IMR-90 (cell line): ENCODE measurements around the gene EXOC2. TPM values are rescaled to one million over a fixed set of nuclear protein-coding genes. Genes with fewer than 3 reads are reported as not detected.

Experiments
- ATAC-seq: fragments of 200-7000 bp; cut with Tn5 transposase; 2 replicates; pipeline ENCODE4 v1.9.1; 2020; ENCODE audit warnings: low read depth, mild to moderate bottlenecking, moderate library complexity
- BruUV-seq: library from RNA; stranded (reverse); fragments of 400-500 nt; replicated peaks from 2 replicates; lab custom pipeline; 2021; lab: Mats Ljungman, UMichigan
- CTCF ChIA-PET: fragments of 300-600 bp; formaldehyde crosslinking; extraction: SDS; loops from one replicate; lab custom pipeline; 2021; ENCODE audit warnings: antibody characterized with exemption; lab: Yijun Ruan, JAX
- POLR2A ChIA-PET: fragments of 300-600 bp; sonication (Branson Sonifier 250); formaldehyde crosslinking; loops from one replicate; lab custom pipeline; 2022; ENCODE audit warnings: antibody characterized with exemption; ENCODE audit not compliant: unreplicated experiment; lab: Charles Lee
- DNase-seq: peaks from one replicate; pipeline ENCODE4 v3.0.0; 2013
- H2AFZ ChIP-seq: replicated peaks from 2 replicates; pipeline ENCODE3; 2013; ENCODE audit warnings: low read length, mild to moderate bottlenecking; ENCODE audit not compliant: poor library complexity
- H2AK5ac ChIP-seq: 2 replicates; pipeline ENCODE4 v1.6.1; 2013; ENCODE audit warnings: low read depth, low read length, inconsistent platforms
- H2AK9ac ChIP-seq: replicated peaks from 2 replicates; pipeline ENCODE3; 2013; ENCODE audit warnings: mild to moderate bottlenecking, low read depth, low read length, moderate library complexity; ENCODE audit not compliant: poor library complexity
- H2BK120ac ChIP-seq: 2 replicates; pipeline ENCODE4 v1.6.1; 2013; ENCODE audit warnings: low read depth, low read length, inconsistent platforms
- H2BK15ac ChIP-seq: 3 replicates; pipeline ENCODE4 v1.6.1; 2013; ENCODE audit warnings: low read depth, low read length, inconsistent platforms
- H2BK20ac ChIP-seq: 2 replicates; pipeline ENCODE4 v1.6.1; 2013; ENCODE audit warnings: low read depth, mild to moderate bottlenecking, inconsistent platforms, low read length, moderate library complexity
- H2BK5ac ChIP-seq: 2 replicates; pipeline ENCODE4 v1.6.1; 2013; ENCODE audit warnings: mild to moderate bottlenecking, low read depth, low read length, inconsistent platforms; ENCODE audit not compliant: poor library complexity, severe bottlenecking
- H3K14ac ChIP-seq: replicated peaks from 2 replicates; pipeline ENCODE4 v1.6.1; 2013; ENCODE audit warnings: low read depth, low read length, inconsistent platforms
- H3K18ac ChIP-seq: 2 replicates; pipeline ENCODE4 v1.6.1; 2013; ENCODE audit warnings: low read depth, low read length, control low read depth
- H3K23ac ChIP-seq: 2 replicates; pipeline ENCODE4 v1.6.1; 2013; ENCODE audit warnings: low read depth, low read length, inconsistent platforms
- H3K27ac ChIP-seq: 2 replicates; pipeline ENCODE4 v1.5.1; 2013; ENCODE audit warnings: mild to moderate bottlenecking, control low read depth, low read length; ENCODE audit not compliant: insufficient read depth
- H3K27me3 ChIP-seq: 2 replicates; pipeline ENCODE4 v1.6.1; 2013; ENCODE audit warnings: low read length; ENCODE audit not compliant: control insufficient read depth, insufficient read depth
- H3K36me3 ChIP-seq: 2 replicates; pipeline ENCODE4 v1.6.1; 2013; ENCODE audit warnings: low read length, mixed read lengths; ENCODE audit not compliant: control insufficient read depth, insufficient read depth
- H3K4ac ChIP-seq: 2 replicates; pipeline ENCODE4 v1.6.1; 2013; ENCODE audit warnings: low read depth, low read length, inconsistent platforms
- H3K4me1 ChIP-seq: 2 replicates; pipeline ENCODE4 v1.6.1; 2013; ENCODE audit warnings: low read length, mixed read lengths; ENCODE audit not compliant: control insufficient read depth, insufficient read depth
- H3K4me2 ChIP-seq: 2 replicates; pipeline ENCODE4 v1.6.1; 2013; ENCODE audit warnings: low read depth, mild to moderate bottlenecking, control low read depth, low read length, moderate library complexity
- H3K4me3 ChIP-seq: 2 replicates; pipeline ENCODE4 v1.5.1; 2013; ENCODE audit warnings: low read depth, mild to moderate bottlenecking, control low read depth, low read length, moderate library complexity; ENCODE audit not compliant: insufficient read depth
- H3K56ac ChIP-seq: 2 replicates; pipeline ENCODE4 v1.6.1; 2013; ENCODE audit warnings: low read length, inconsistent platforms; ENCODE audit not compliant: insufficient read depth; ENCODE audit errors: extremely low read depth
- H3K79me1 ChIP-seq, 2 experiments: 2 replicates each; pipeline ENCODE4 v1.6.1; 2013; ENCODE audit warnings: low read length in 2 of 2, inconsistent platforms in 1 of 2, low read depth in 1 of 2
- H3K9ac ChIP-seq: 2 replicates; pipeline ENCODE4 v1.6.1; 2013; ENCODE audit warnings: low read depth, low read length, control low read depth
- H3K9me1 ChIP-seq: 2 replicates; pipeline ENCODE4 v1.6.1; 2013; ENCODE audit warnings: low read length, inconsistent platforms; ENCODE audit not compliant: insufficient read depth
- H3K9me3 ChIP-seq: 2 replicates; pipeline ENCODE4 v1.6.1; 2013; ENCODE audit warnings: low read length; ENCODE audit not compliant: control insufficient read depth, insufficient read depth
- H4K20me1 ChIP-seq: 2 replicates; pipeline ENCODE4 v1.6.1; 2013; ENCODE audit warnings: low read length, inconsistent platforms; ENCODE audit not compliant: insufficient read depth
- H4K5ac ChIP-seq: 2 replicates; pipeline ENCODE4 v1.6.1; 2013; ENCODE audit warnings: mild to moderate bottlenecking, low read depth, low read length, control low read depth
- H4K8ac ChIP-seq, 2 experiments: 2 replicates each; pipeline ENCODE4 v1.6.1; 2013; ENCODE audit warnings: low read depth in 2 of 2, low read length in 2 of 2, control low read depth in 1 of 2, inconsistent platforms in 1 of 2
- H4K91ac ChIP-seq: 2 replicates; pipeline ENCODE4 v1.6.1; 2013; ENCODE audit warnings: low read depth, low read length, inconsistent platforms; ENCODE audit not compliant: insufficient read depth
- BHLHE40 ChIP-seq: fragments of 150-350 bp; IDR thresholded peaks from 2 replicates; pipeline ENCODE4 v1.6.1; 2016; ENCODE audit warnings: mild to moderate bottlenecking, low read depth, low read length
- CEBPB ChIP-seq: IDR thresholded peaks from 2 replicates; pipeline ENCODE4 v1.6.1; 2012; ENCODE audit warnings: low read depth, low read length, improper control_type of control experiment
- CHD1 ChIP-seq: IDR thresholded peaks from 2 replicates; pipeline ENCODE4 v1.6.1; 2012; ENCODE audit warnings: low read depth, low read length, improper control_type of control experiment
- MAFK ChIP-seq: IDR thresholded peaks from 2 replicates; pipeline ENCODE4 v1.6.1; 2012; ENCODE audit warnings: low read depth, low read length, improper control_type of control experiment
- MXI1 ChIP-seq: IDR thresholded peaks from 2 replicates; pipeline ENCODE4 v1.6.1; 2012; ENCODE audit warnings: low read depth, mild to moderate bottlenecking, low read length, moderate library complexity, borderline replicate concordance
- NFE2L2 ChIP-seq: fragments of 150-350 bp; IDR thresholded peaks from 2 replicates; pipeline ENCODE4 v1.6.1; 2016; ENCODE audit warnings: low read depth, mild to moderate bottlenecking, low read length
- POLR2A ChIP-seq: IDR thresholded peaks from 2 replicates; pipeline ENCODE4 v1.6.1; 2012; ENCODE audit warnings: mild to moderate bottlenecking, low read depth, low read length
- RAD21 ChIP-seq: IDR thresholded peaks from 2 replicates; pipeline ENCODE4 v1.6.1; 2012; ENCODE audit warnings: low read length, improper control_type of control experiment
- RCOR1 ChIP-seq: IDR thresholded peaks from 2 replicates; pipeline ENCODE4 v1.6.1; 2012; ENCODE audit warnings: mild to moderate bottlenecking, low read length, improper control_type of control experiment; ENCODE audit not compliant: insufficient replicate concordance
- RFX5 ChIP-seq: IDR thresholded peaks from 2 replicates; pipeline ENCODE4 v1.8.0; 2012; ENCODE audit warnings: low read depth, mild to moderate bottlenecking, low read length, moderate library complexity
- SMC3 ChIP-seq: fragments of 150-350 bp; IDR thresholded peaks from 2 replicates; pipeline ENCODE4 v1.6.1; 2016; ENCODE audit warnings: low read depth, mild to moderate bottlenecking, antibody characterized with exemption, low read length, moderate library complexity
- WGBS, 2 experiments: methylation state at CpG; one replicate each; pipeline versions ENCODE4 v1.1.5 to v1.1.7; 2013; ENCODE audit warnings: missing lambda C conversion rate in 2 of 2; ENCODE audit not compliant: insufficient read length in 1 of 2; ENCODE audit errors: extremely low coverage in 2 of 2; 5-methylcytosine and 5-hydroxymethylcytosine counted together
- dilution Hi-C: fragments of 300-500 bp; cut with HindIII; formaldehyde crosslinking; loops from one replicate; pipeline ENCODE4 v1.14.3; 2018; ENCODE audit warnings: low sequenced_read_pairs; ENCODE audit not compliant: unreplicated experiment
- in situ Hi-C: fragments of 300-500 bp; cut with MboI; formaldehyde crosslinking; loops from 3 replicates; pipeline ENCODE4 v1.14.3; 2019; ENCODE audit warnings: low sequenced_read_pairs, inconsistent platforms, mixed read lengths
- intact Hi-C: fragments of 100-400 bp; cut with micrococcal nuclease; formaldehyde crosslinking; loops from 2 replicates; pipeline ENCODE4 v1.10.0; 2022
- polyA plus RNA-seq, 3 experiments: library from polyadenylated mRNA; depleted of rRNA; stranded (reverse); fragments of >200 nt; gene quantifications; 2 replicates each; pipeline ENCODE4 v1.2.3, GENCODE V29; 2012; ENCODE audit warnings: low replicate concordance in 1 of 3
- total RNA-seq: library from RNA; depleted of rRNA; stranded (reverse); fragments of >200 nt; gene quantifications from 2 replicates; pipeline ENCODE4 v1.2.3, GENCODE V29; 2012
- TF ChIP-seq, protein P1 (sequence below): fragments of 150-350 bp; IDR thresholded peaks from 2 replicates; pipeline ENCODE4 v1.6.1; 2017; ENCODE audit warnings: mild to moderate bottlenecking, antibody characterized with exemption, low read length, low read depth
- TF ChIP-seq, protein P2 (sequence below): fragments of 150-350 bp; IDR thresholded peaks from 2 replicates; pipeline ENCODE4 v1.6.1; 2016; ENCODE audit warnings: low read depth, mild to moderate bottlenecking, low read length, moderate library complexity, borderline replicate concordance
- TF ChIP-seq, protein P3 (sequence below): conservative IDR thresholded peaks from 2 replicates; pipeline ENCODE4 v1.5.1; 2012; ENCODE audit warnings: mild to moderate bottlenecking, low read depth, low read length, improper control_type of control experiment

EXOC2 gene
- total and polyA plus RNA-seq, 2 of the 4 experiments (the other 2 are of a cell fraction): 13.1 to 37.3 TPM

- no peak overlapping the region for H3K4me3 ChIP-seq
- ChIA-PET CTCF (no interaction called here), POLR2A (no interaction called here)
- no peak overlapping the region for H3K18ac ChIP-seq
- TF ChIP-seq BHLHE40: no peak
- TF ChIP-seq NFE2L2: no peak
- TF ChIP-seq, protein P1, sequence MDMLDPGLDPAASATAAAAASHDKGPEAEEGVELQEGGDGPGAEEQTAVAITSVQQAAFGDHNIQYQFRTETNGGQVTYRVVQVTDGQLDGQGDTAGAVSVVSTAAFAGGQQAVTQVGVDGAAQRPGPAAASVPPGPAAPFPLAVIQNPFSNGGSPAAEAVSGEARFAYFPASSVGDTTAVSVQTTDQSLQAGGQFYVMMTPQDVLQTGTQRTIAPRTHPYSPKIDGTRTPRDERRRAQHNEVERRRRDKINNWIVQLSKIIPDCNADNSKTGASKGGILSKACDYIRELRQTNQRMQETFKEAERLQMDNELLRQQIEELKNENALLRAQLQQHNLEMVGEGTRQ: no peak
- no peak for TF ChIP-seq MAFK
- no peak for TF ChIP-seq SMC3
- no peak for TF ChIP-seq MXI1
- no peak for TF ChIP-seq RFX5
- no peak for TF ChIP-seq CEBPB
- TF ChIP-seq, protein P2, sequence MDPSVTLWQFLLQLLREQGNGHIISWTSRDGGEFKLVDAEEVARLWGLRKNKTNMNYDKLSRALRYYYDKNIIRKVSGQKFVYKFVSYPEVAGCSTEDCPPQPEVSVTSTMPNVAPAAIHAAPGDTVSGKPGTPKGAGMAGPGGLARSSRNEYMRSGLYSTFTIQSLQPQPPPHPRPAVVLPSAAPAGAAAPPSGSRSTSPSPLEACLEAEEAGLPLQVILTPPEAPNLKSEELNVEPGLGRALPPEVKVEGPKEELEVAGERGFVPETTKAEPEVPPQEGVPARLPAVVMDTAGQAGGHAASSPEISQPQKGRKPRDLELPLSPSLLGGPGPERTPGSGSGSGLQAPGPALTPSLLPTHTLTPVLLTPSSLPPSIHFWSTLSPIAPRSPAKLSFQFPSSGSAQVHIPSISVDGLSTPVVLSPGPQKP: no peak
- no peak for TF ChIP-seq POLR2A
- no peak for TF ChIP-seq CHD1
- no peak for TF ChIP-seq RAD21
- TF ChIP-seq, protein P3, sequence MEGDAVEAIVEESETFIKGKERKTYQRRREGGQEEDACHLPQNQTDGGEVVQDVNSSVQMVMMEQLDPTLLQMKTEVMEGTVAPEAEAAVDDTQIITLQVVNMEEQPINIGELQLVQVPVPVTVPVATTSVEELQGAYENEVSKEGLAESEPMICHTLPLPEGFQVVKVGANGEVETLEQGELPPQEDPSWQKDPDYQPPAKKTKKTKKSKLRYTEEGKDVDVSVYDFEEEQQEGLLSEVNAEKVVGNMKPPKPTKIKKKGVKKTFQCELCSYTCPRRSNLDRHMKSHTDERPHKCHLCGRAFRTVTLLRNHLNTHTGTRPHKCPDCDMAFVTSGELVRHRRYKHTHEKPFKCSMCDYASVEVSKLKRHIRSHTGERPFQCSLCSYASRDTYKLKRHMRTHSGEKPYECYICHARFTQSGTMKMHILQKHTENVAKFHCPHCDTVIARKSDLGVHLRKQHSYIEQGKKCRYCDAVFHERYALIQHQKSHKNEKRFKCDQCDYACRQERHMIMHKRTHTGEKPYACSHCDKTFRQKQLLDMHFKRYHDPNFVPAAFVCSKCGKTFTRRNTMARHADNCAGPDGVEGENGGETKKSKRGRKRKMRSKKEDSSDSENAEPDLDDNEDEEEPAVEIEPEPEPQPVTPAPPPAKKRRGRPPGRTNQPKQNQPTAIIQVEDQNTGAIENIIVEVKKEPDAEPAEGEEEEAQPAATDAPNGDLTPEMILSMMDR: no peak
- no peak for TF ChIP-seq RCOR1
- peaks cover 44 to 74% of the 10 kb centered on the region in 2 experiments for H3K79me1 ChIP-seq
- H3K4ac ChIP-seq: no peak overlapping the region
- no CpG with 5 or more reads among the region's 2 CpGs for whole genome bisulfite sequencing, 2 experiments
- ATAC-seq (no peak), DNase-seq (no peak)
- H2BK120ac ChIP-seq: no peak overlapping the region
- H4K91ac ChIP-seq: no peak overlapping the region
- peaks cover 11% of the 10 kb centered on the region; the same call in 1 of the 2 replicates for H4K20me1 ChIP-seq
- no peak overlapping the region for H4K5ac ChIP-seq
- no peak overlapping the region for H2AFZ ChIP-seq
- no peak overlapping the region for H3K23ac ChIP-seq
- H2BK15ac ChIP-seq: no peak overlapping the region
- H4K8ac ChIP-seq: no peak overlapping the region
- H3K36me3 ChIP-seq: peaks cover 4% of the 10 kb centered on the region; the same call in 1 of the 2 replicates
- H3K14ac ChIP-seq: no peak overlapping the region
- in situ Hi-C loops: no loop called here
- H2AK5ac ChIP-seq: no peak overlapping the region
- intact Hi-C loops: no loop called here
- H2BK20ac ChIP-seq: no peak overlapping the region
- H3K9me1 ChIP-seq: peaks cover 12% of the 10 kb centered on the region
- no peak overlapping the region for H3K27ac ChIP-seq
- no peak overlapping the region for H2BK5ac ChIP-seq
- no peak overlapping the region for H2AK9ac ChIP-seq
- no peak overlapping the region for H3K9ac ChIP-seq
- dilution Hi-C loops: no loop called here
- no TSS peak for BruUV-seq
- no peaks in the 10 kb centered on the region for H3K9me3 ChIP-seq
- no peaks in the 10 kb centered on the region for H3K27me3 ChIP-seq
- no peak overlapping the region for H3K4me2 ChIP-seq
- peaks cover 2% of the 10 kb centered on the region; the same call in 1 of the 2 replicates for H3K4me1 ChIP-seq
- no peak overlapping the region for H3K56ac ChIP-seq
These were observed 3.7 kb downstream of the EXOC2 start for GRCh38 chr6:689223-689622.
